Smooth muscle cell (in vitro differentiated cells): ENCODE results near the gene F8. TPM values are rescaled to one million over a fixed set of nuclear protein-coding genes. Genes with fewer than 3 reads are reported as not detected.

Experiments used
- DNase-seq: peaks from one replicate; lab custom pipeline; 2025; ENCODE audit not compliant: unreplicated experiment; lab: John Stamatoyannopoulos, UW
- H2AFZ ChIP-seq: fragments of 200-600 bp; sonication (generic); 2 replicates; pipeline ENCODE4 v1.6.0; 2016; ENCODE audit warnings: antibody characterized with exemption, low read depth, mild to moderate bottlenecking
- H3F3A ChIP-seq: fragments of 200-600 bp; sonication (generic); 2 replicates; pipeline ENCODE4 v1.6.0; 2017; ENCODE audit warnings: antibody characterized with exemption, low read depth
- H3K27ac ChIP-seq: fragments of 200-600 bp; sonication (generic); 2 replicates; pipeline ENCODE4 v1.5.1; 2016; ENCODE audit warnings: low read depth, mild to moderate bottlenecking
- H3K27me3 ChIP-seq: fragments of 200-600 bp; sonication (generic); 2 replicates; pipeline ENCODE4 v1.6.1; 2016; ENCODE audit warnings: low read depth, mild to moderate bottlenecking
- H3K36me3 ChIP-seq: fragments of 200-600 bp; sonication (generic); 2 replicates; pipeline ENCODE4 v1.5.1; 2016; ENCODE audit warnings: low read depth
- H3K4me1 ChIP-seq: fragments of 200-600 bp; sonication (generic); 2 replicates; pipeline ENCODE4 v1.5.1; 2016; ENCODE audit warnings: low read depth
- H3K4me2 ChIP-seq: fragments of 200-600 bp; sonication (generic); 2 replicates; pipeline ENCODE4 v1.6.0; 2016; ENCODE audit warnings: mild to moderate bottlenecking
- H3K4me3 ChIP-seq: fragments of 200-600 bp; sonication (generic); 2 replicates; pipeline ENCODE4 v1.5.1; 2016; ENCODE audit warnings: mild to moderate bottlenecking
- H3K79me2 ChIP-seq: fragments of 200-600 bp; sonication (generic); 2 replicates; pipeline ENCODE4 v1.6.0; 2016; ENCODE audit warnings: low read depth, mild to moderate bottlenecking
- H3K9ac ChIP-seq: fragments of 200-600 bp; sonication (generic); 2 replicates; pipeline ENCODE4 v1.6.0; 2016; ENCODE audit warnings: low read depth
- H3K9me3 ChIP-seq: fragments of 200-600 bp; sonication (generic); replicated peaks from 2 replicates; pipeline ENCODE4 v1.5.1; 2016; ENCODE audit warnings: low read depth
- H4K20me1 ChIP-seq: fragments of 200-600 bp; sonication (generic); 2 replicates; pipeline ENCODE4 v1.6.0; 2016; ENCODE audit warnings: low read depth
- WGBS: methylation state at CpG from one replicate; pipeline ENCODE4 v1.1.7; 2016; ENCODE audit warnings: low lambda C conversion rate; 5-methylcytosine and 5-hydroxymethylcytosine counted together
- polyA plus RNA-seq: library from polyadenylated mRNA; unstranded; fragments of >200 nt; fragmentation: Nextera tagmentation; extraction: Ambion mirVana; gene quantifications from 2 replicates; pipeline ENCODE4 v1.2.1, GENCODE V29; 2016
- total RNA-seq: library from RNA; depleted of rRNA; stranded (reverse); fragments of >200 nt; gene quantifications from 2 replicates; pipeline ENCODE4 v1.2.3, GENCODE V29; 2014
- TF ChIP-seq, protein P1 (sequence below): fragments of 200-600 bp; sonication (generic); IDR thresholded peaks from 2 replicates; pipeline ENCODE4 v1.5.1; 2017; ENCODE audit warnings: borderline replicate concordance, mild to moderate bottlenecking, antibody characterized with exemption; ENCODE audit not compliant: insufficient read depth, poor library complexity, severe bottlenecking

The F8 gene
- total and polyA plus RNA-seq, 2 experiments from 2014 or later: 1.9 to 3.3 TPM

DNA sequence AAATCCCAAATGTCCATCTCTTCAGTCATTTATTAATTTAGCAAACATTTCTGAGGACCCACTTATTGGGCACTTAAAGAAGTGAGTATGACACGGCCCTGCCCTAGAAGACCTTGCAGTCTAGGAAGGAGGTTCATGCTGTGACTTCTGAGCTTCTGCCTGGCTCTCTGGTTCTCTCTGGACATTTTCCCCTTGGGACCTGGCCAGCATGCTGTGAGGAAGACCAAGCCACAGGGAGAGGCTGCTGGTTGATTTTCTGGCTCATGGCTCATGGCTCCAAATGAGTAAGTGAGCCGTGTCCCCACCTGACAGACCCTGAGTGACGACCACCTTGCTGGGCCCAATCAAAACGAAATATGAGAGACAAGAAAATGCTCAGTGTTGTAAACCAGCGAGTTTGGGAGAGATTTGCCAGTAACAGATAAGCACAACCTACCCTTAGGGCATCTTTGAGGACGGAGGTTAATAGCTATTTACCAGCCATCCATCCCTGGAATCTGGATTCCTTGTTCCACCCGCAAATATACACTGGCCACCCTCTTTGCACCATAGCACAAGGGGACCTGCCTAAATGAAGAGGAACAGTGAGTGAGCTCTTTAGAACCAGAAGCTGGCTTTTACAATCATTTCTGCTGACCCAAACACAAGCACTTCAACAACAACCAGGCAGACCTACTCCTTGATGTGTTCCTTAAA is 218.1 kb downstream of the F8 start:
- no peaks in the 10 kb centered on the region for H3K79me2 ChIP-seq
- peak overlapping the region; percentile 61 for H3K4me3 ChIP-seq
- H3K27me3 ChIP-seq: no peaks in the 10 kb centered on the region
- TF ChIP-seq, protein P1, sequence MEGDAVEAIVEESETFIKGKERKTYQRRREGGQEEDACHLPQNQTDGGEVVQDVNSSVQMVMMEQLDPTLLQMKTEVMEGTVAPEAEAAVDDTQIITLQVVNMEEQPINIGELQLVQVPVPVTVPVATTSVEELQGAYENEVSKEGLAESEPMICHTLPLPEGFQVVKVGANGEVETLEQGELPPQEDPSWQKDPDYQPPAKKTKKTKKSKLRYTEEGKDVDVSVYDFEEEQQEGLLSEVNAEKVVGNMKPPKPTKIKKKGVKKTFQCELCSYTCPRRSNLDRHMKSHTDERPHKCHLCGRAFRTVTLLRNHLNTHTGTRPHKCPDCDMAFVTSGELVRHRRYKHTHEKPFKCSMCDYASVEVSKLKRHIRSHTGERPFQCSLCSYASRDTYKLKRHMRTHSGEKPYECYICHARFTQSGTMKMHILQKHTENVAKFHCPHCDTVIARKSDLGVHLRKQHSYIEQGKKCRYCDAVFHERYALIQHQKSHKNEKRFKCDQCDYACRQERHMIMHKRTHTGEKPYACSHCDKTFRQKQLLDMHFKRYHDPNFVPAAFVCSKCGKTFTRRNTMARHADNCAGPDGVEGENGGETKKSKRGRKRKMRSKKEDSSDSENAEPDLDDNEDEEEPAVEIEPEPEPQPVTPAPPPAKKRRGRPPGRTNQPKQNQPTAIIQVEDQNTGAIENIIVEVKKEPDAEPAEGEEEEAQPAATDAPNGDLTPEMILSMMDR: no peak
- H3K9ac ChIP-seq: no peak overlapping the region
- H3K9me3 ChIP-seq: peaks cover 2% of the 10 kb centered on the region
- WGBS: 45% methylated on average over 7 of the region's 7 CpGs
- H3K4me2 ChIP-seq: peak overlapping the region; percentile 87
- no peak for DNase-seq
- peak overlapping the region; percentile 35 for H3K27ac ChIP-seq
- H3F3A ChIP-seq: no peaks in the 10 kb centered on the region
- peak overlapping the region; percentile 85 for H2AFZ ChIP-seq
- H3K4me1 ChIP-seq: no peaks in the 10 kb centered on the region
- H3K36me3 ChIP-seq: no peaks in the 10 kb centered on the region
- H4K20me1 ChIP-seq: no peaks in the 10 kb centered on the region

DNA sequence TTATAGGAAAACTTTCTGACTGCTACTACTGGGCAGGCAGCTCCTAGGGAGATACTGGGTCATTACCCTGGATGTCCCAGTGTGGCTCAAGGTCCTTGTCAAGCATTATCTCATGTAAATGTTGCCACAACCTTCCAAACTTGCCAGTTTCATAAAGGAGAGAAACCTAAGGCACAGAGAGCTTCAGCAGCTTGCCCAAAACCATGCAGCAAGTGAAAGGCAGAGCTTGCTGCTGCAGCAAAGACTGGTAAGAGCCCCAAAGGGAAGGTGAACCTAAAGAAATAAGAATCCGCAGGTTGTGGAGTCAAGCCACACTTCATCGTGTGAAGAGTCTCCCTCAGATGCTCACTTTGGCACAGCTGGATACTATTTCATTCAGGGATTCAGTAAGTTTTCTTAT is 219.6 kb downstream of the F8 start:
- WGBS: 83% methylated on average over 2 of the region's 2 CpGs
- Histone ChIP-seq H3K27me3 (no peaks in the 10 kb centered on the region), H3K27ac (no peak overlapping the region), H2AFZ (no peak overlapping the region), H3K9ac (no peak overlapping the region), H3K79me2 (no peaks in the 10 kb centered on the region), H3K4me3 (no peak overlapping the region), H3F3A (no peaks in the 10 kb centered on the region), H3K36me3 (no peaks in the 10 kb centered on the region), H4K20me1 (no peaks in the 10 kb centered on the region), H3K9me3 (peaks cover 2% of the 10 kb centered on the region), H3K4me2 (no peak overlapping the region), H3K4me1 (no peaks in the 10 kb centered on the region)
- TF ChIP-seq, protein P1: no peak
- DNase-seq: no peak

DNA sequence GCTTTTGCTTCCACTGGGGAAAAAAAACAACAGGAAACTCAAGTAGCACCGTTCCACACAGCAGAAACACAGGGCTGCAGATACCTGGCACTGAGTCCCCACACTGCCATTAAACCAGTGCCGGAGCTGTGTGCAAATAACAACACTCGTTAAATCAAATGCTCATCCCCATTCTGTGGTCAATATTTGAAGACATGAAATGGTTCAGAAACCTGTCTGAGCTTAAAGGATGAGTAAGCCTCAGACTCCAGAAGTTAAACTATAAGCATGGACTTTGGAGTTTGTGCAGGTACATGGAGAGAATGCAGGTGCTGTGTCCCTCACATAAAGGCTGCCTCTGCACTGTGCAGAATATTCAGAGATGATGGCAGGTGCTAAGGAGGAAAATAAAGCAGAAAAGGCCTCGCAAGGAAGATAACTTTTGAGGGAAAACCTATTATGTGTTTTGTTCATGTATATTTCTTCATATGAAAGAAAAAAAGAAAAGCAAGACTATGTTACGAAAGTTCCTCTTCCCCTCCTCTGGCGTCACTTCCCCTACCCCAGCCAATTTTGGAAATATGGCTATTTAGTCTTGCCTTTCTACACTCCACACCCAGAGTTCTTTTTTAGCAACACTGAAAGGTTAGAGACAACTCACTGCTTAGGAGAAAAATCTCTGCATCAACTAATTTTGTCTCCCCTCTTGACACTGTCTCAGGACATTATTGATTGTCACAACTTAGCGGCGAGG is 221.9 kb downstream of the F8 start:
- no peak overlapping the region for H2AFZ ChIP-seq
- H3K79me2 ChIP-seq: no peaks in the 10 kb centered on the region
- no peaks in the 10 kb centered on the region for H4K20me1 ChIP-seq
- no peak overlapping the region for H3K9ac ChIP-seq
- DNase-seq: no peak
- H3K4me2 ChIP-seq: no peak overlapping the region
- no peaks in the 10 kb centered on the region for H3K36me3 ChIP-seq
- H3F3A ChIP-seq: no peaks in the 10 kb centered on the region
- H3K4me3 ChIP-seq: no peak overlapping the region
- 78% methylated on average over 8 of the region's 8 CpGs for WGBS
- H3K27ac ChIP-seq: no peak overlapping the region
- no peaks in the 10 kb centered on the region for H3K4me1 ChIP-seq
- TF ChIP-seq, protein P1: no peak
- H3K27me3 ChIP-seq: no peaks in the 10 kb centered on the region
- H3K9me3 ChIP-seq: peaks cover 2% of the 10 kb centered on the region
